ENCODE results near the gene CHD5.

GRCh38 chr1:6162341-6162740 is 17.8 kb downstream of the CHD5 start:
- TF ChIP-seq EZH2 (IDR thresholded peaks at IDR 0.05; ENCODE audit: insufficient read depth, poor library complexity, severe bottlenecking) (no peak), EZH2phosphoT487 (IDR thresholded peaks at IDR 0.05; ENCODE audit: insufficient read depth, low read depth) (no peak)

Measured in GM23248 (cell line).